Gastrocnemius medialis (tissue), 4 donors: Measurements from ENCODE around the gene BSCL2.

Experiments used
- CTCF ChIP-seq, 5 experiments: fragments of 450-650 bp in 3 of 5; fragments of 200-600 bp in 2 of 5; sonication (generic) in 2 of 5; IDR thresholded peaks in 4 of 5; conservative IDR thresholded peaks in 1 of 5; 1 replicate in 4 of 5; 2 replicates in 1 of 5; pipeline ENCODE4 v1.5.1; 2016 to 2019; ENCODE audit warnings: antibody characterized with exemption in 5 of 5, mild to moderate bottlenecking in 3 of 5, moderate library complexity in 3 of 5
- POLR2A ChIP-seq, 2 donors: fragments of 450-650 bp; IDR thresholded peaks; one replicate each; pipeline ENCODE4 v1.6.1; 2017; ENCODE audit warnings: antibody characterized with exemption in 2 of 2, mild to moderate bottlenecking in 2 of 2, moderate library complexity in 2 of 2

DNA sequence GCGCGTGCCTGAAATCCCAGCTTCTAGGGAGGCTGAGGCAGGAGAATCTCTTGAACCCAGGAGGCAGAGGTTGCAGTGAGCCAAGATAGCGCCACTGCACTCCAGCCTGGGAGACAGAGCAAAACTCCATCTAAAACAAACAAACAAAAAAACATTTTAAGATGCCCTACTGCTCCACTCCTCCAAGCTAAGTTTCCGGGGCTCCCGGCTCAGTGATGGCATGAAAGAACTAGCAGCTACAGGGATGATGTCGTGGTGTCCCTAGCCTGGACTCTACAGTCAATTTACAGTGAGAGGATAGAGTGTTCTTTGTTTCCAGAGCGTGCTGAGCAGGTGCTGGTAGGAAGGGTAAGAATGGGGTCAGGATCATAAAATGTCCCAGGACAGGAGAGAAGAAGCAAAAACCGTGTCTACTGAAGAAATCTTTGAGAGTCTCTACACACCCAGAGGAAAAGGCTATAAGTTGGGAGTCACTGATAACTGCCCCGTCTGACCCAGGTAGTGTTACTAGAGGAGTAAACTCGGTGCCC is 47.9 kb upstream of the BSCL2 start:
- TF ChIP-seq CTCF (IDR thresholded peaks at IDR 0.05 in 4 of 5, conservative IDR thresholded peaks at IDR 0.05 in 1 of 5) (no peak), POLR2A (IDR thresholded peaks at IDR 0.05) (no peak)
